OCI-LY7 (cell line): Measurements from ENCODE around the gene FRRS1.

Experiments used
- CTCF ChIP-seq: fragments of 200-600 bp; sonication (generic); conservative IDR thresholded peaks from 2 replicates; pipeline ENCODE4 v1.5.1; 2014; ENCODE audit warnings: mild to moderate bottlenecking, antibody characterized with exemption, low read length, moderate library complexity, mixed read lengths
- EZH2phosphoT487 ChIP-seq: fragments of 200-600 bp; sonication (generic); IDR thresholded peaks from 2 replicates; pipeline ENCODE4 v1.6.1; 2018; ENCODE audit warnings: low read depth, borderline replicate concordance, mild to moderate bottlenecking, mixed run types, antibody characterized with exemption, low read length, moderate library complexity, mixed read lengths

- TF ChIP-seq CTCF (no peak), EZH2phosphoT487 (no peak)
These were observed 61.0 kb downstream of the FRRS1 start for GRCh38 chr1:99705385-99705784.
